ENCODE measurements around the gene MSL3B.

DNA sequence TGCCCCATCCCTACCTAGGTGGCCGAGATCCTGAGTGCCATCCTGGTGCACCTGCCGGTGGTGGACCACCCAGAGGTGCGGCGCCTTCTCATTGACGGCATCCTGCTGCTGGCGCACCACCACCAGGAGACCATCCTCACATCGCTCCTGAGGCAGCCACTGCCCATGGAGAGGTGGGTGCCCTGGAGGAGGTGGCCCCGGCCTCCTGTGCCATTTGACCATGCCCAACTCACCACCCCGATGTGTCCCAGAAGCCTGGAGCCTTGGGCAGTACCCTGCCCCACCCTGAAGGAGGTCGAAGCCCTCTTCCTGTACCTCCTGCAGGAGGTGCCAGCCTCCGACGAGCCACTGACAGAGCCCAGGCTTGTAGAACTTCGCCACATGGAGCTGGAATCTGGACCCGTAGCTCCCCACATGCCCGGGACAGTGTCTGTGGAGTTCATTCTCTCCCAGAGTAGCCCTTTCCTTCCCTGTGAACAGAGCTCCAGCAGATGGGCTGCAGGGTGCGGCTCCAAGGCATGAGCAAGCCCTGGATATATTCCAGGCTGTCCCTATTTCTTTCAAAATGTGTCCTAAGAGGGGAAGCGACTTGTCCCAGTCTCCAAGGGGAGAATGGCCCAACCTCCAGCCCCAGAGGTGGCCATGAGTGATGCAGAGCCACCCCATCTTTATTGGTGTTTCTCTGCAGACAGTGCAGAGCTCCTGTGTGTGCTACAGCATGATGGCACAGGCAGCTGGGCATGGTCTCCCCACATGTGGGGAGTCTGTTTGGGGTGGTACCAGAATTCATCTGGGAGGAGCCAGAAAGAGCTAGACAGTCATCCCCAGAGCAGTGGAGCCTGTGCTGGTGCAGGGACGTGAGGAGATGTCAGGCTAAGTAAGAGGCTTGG, 48.1 kb downstream of the MSL3B start:
- TF ChIP-seq, protein P1, sequence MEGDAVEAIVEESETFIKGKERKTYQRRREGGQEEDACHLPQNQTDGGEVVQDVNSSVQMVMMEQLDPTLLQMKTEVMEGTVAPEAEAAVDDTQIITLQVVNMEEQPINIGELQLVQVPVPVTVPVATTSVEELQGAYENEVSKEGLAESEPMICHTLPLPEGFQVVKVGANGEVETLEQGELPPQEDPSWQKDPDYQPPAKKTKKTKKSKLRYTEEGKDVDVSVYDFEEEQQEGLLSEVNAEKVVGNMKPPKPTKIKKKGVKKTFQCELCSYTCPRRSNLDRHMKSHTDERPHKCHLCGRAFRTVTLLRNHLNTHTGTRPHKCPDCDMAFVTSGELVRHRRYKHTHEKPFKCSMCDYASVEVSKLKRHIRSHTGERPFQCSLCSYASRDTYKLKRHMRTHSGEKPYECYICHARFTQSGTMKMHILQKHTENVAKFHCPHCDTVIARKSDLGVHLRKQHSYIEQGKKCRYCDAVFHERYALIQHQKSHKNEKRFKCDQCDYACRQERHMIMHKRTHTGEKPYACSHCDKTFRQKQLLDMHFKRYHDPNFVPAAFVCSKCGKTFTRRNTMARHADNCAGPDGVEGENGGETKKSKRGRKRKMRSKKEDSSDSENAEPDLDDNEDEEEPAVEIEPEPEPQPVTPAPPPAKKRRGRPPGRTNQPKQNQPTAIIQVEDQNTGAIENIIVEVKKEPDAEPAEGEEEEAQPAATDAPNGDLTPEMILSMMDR (IDR thresholded peaks at IDR 0.05), result no peak
- TF ChIP-seq POLR2AphosphoS5 (IDR thresholded peaks at IDR 0.05) (no peak), POLR2A (IDR thresholded peaks at IDR 0.05) (no peak)
